ENCODE data around the gene HHATL.

The HHATL gene

GRCh38 chr3:42712344-42712648 is 9.7 kb upstream of the HHATL start:
- TF ChIP-seq GATA3 (IDR thresholded peaks at IDR 0.05; ENCODE audit: low read depth, low read length) (no peak), GATA2 (IDR thresholded peaks at IDR 0.05; ENCODE audit: low read depth, low read length) (no peak)

GRCh38 chr3:42711491-42712343 is 9.1 kb upstream of the HHATL start:
- TF ChIP-seq GATA2 (IDR thresholded peaks at IDR 0.05; ENCODE audit: low read depth, low read length) (no peak), GATA3 (IDR thresholded peaks at IDR 0.05; ENCODE audit: low read depth, low read length) (no peak)

DNA sequence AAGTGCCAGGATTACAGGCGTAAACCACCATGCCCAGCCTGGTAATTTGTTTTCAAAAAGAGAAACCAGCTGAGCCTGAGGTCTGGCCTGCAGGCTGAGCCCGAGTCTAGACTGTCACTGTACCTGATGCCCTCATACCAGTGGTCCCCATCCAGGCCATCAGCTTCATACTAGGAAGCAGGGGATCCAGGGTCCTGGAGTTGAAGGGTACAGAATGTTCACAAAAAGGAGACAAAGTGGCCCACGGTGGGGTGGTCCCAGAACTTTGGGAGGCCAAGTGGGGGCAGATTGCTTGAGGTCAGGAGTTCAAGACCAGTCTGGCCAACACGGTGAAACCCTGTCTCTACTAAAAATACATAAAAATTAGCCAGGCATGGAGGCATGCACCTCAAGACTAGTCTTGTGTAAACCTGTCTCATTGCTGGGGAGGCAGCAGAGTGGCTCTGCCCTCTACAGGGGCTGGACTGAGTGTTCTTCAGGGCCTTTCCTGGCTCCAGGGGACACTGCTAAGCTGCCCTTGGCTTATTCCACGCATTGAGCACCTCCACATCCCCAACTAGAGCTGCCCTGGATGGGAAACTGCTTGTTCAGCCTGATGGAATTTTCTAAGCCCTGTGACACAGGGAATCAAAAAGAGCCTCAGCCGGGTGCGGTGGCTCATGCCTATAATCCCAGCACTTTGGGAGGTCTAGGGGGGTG is 7.9 kb upstream of the HHATL start:
- TF ChIP-seq GATA3 (IDR thresholded peaks at IDR 0.05; ENCODE audit: low read depth, low read length) (no peak), GATA2 (IDR thresholded peaks at IDR 0.05; ENCODE audit: low read depth, low read length) (no peak)

GRCh38 chr3:42709621-42710020 is 7.0 kb upstream of the HHATL start:
- TF ChIP-seq GATA2 (IDR thresholded peaks at IDR 0.05; ENCODE audit: low read depth, low read length) (no peak), GATA3 (IDR thresholded peaks at IDR 0.05; ENCODE audit: low read depth, low read length) (no peak)

DNA sequence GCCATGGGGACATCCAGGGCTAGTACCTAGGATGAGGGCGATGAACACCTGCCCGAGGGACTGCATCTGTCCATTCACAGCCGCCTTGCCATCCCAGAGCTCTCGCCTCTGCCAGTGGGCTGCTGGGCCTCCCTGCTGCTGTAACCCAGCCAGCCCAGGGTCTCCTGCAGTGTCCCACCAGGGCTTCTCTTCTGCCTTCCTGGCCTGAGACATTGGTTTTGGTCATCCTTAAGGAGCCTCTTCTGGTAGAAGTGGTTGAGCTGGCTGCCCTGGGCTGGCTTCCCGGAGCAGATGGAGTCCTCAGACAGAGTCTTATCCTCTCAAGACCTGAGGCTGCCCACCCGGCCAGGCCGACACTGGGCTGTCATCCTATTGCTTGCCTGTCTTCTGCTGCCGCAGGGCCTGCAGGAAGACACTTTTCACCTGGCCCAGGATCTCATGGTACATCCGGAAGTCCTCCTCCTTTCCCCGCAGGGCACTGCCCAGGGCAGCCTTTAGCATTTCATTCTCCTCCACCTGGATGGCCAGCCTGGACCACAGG is 6.1 kb upstream of the HHATL start:
- TF ChIP-seq GATA3 (IDR thresholded peaks at IDR 0.05; ENCODE audit: low read depth, low read length) (no peak), GATA2 (IDR thresholded peaks at IDR 0.05; ENCODE audit: low read depth, low read length) (no peak)

- no peak for TF ChIP-seq GATA3 (IDR thresholded peaks at IDR 0.05; ENCODE audit: low read depth, low read length)
- no peak for TF ChIP-seq GATA2 (IDR thresholded peaks at IDR 0.05; ENCODE audit: low read depth, low read length)
Observed at GRCh38 chr3:42707620-42708355, 5.2 kb upstream of the HHATL start.

DNA sequence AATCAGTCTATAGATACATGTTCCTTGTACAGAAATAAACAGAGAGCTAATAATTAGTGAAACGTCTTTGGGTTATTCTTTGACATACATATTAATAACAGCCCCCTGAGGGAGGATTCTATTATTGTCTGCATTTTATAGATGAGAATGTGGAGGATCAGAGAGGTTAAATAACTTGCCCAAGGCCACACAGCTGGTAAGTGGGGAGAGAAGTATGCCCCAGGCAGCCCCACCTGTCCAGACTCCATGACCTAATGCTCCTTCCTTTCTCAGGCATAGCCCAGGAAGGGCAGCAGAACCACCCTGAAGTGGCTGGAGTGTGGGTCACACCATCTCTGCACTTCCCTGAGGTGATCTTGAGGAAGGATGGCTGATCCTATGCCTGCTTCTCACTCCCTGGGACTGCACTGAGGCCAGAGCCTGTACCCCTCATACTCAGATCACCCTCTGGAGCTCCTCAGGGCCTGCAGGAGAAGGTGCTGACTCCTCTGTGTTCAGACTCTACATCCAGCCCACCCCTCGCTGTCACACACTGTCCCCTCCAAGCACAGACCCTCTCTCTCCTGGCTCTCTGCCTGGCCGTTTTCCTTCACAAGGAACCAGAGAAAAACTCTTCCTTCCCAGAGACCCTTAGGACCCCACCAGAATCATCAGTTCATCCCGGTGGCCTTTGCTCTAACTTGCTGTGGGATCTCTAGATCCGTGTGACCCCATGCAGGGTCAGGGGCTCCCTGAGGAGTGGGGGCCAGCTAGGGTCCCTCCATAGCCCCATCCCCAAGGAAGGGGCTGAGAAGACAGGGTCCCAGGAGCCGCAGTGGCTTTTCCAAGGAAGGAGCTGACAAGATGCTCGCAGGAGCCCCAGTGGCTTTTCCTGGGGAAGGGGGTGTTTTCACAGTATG is 4.4 kb upstream of the HHATL start:
- TF ChIP-seq GATA2 (IDR thresholded peaks at IDR 0.05; ENCODE audit: low read depth, low read length) (no peak), GATA3 (IDR thresholded peaks at IDR 0.05; ENCODE audit: low read depth, low read length) (no peak)

DNA sequence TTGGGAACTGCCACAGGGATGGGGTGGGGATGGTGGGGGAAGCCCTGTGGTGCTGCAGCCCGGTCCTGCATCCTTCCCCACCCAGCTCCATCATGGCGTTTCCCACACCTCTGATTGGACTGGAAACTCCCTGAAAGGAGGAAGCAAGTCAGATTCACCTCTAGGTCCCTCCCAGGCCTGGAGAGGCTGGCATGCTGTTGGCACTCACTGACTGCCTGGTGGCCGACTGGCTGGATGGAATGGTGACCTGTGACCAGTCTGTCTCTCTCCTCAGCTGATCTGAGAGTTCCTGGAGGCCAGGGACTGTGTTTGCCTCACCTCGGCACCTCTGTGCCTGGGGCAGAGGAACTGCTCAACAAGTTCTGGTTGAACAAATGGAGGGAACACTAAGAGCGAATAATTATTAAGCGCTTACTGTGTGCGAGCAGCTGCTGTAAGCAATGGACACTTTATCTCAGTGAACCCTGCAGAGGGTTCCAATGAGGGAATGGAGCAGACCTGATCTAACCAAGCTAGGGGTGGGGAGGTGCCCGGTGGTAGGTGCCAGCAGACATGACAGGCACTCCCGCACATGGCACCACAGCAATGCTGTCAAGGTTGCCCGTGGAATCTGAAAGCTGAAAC is 3.5 kb upstream of the HHATL start:
- TF ChIP-seq GATA2 (IDR thresholded peaks at IDR 0.05; ENCODE audit: low read depth, low read length), result no peak
- TF ChIP-seq GATA3 (IDR thresholded peaks at IDR 0.05; ENCODE audit: low read depth, low read length), result no peak

- TF ChIP-seq GATA3 (IDR thresholded peaks at IDR 0.05; ENCODE audit: low read depth, low read length) (no peak), GATA2 (IDR thresholded peaks at IDR 0.05; ENCODE audit: low read depth, low read length) (no peak)
Observed at GRCh38 chr3:42705058-42705767, 2.6 kb upstream of the HHATL start.

- TF ChIP-seq GATA2 (IDR thresholded peaks at IDR 0.05; ENCODE audit: low read depth, low read length), result no peak
- no peak for TF ChIP-seq GATA3 (IDR thresholded peaks at IDR 0.05; ENCODE audit: low read depth, low read length)
Observed at GRCh38 chr3:42704136-42704841, 1.7 kb upstream of the HHATL start.

DNA sequence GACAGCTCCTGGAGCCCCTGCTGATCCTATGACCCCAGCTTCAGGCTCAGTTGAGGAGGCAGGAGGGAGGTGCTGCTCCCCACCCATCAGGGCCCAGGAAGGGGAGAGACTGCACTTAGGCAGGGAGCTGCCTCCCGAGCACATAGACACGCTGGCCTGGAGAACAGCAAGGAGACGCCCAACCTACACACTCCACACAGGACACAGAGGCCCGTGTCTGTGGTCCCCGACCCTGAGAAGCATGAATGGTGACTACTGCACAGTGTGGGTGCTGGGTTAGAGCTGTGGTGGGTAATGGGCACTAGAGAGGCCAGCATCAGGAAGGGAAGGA is 1.1 kb upstream of the HHATL start:
- no peak for TF ChIP-seq GATA2 (IDR thresholded peaks at IDR 0.05; ENCODE audit: low read depth, low read length)
- TF ChIP-seq GATA3 (IDR thresholded peaks at IDR 0.05; ENCODE audit: low read depth, low read length), result no peak

All from SH-SY5Y (cell line).